Right lobe of liver (tissue), 4 donors: ENCODE results near the gene TMEM52.

Experiments
- POLR2A ChIP-seq: fragments of 450-650 bp; IDR thresholded peaks from one replicate; pipeline ENCODE4 v1.6.1; 2017; ENCODE audit warnings: antibody characterized with exemption, mild to moderate bottlenecking
- TF ChIP-seq, protein P1 (sequence below), 4 donors: fragments of 200-600 bp in 3 of 4; fragments of 450-650 bp in 1 of 4; IDR thresholded peaks; one replicate each; pipeline versions ENCODE4 v1.5.1 to v1.8.0; 2016 to 2022; ENCODE audit warnings: antibody characterized with exemption in 4 of 4, mild to moderate bottlenecking in 2 of 4
- donor health status: DM: no; HTN: no; CAD: no.
- donor health status: DM: no; HTN: no; CAD: no.
- donor health status: DM: no; HTN: yes; CAD: no.

DNA sequence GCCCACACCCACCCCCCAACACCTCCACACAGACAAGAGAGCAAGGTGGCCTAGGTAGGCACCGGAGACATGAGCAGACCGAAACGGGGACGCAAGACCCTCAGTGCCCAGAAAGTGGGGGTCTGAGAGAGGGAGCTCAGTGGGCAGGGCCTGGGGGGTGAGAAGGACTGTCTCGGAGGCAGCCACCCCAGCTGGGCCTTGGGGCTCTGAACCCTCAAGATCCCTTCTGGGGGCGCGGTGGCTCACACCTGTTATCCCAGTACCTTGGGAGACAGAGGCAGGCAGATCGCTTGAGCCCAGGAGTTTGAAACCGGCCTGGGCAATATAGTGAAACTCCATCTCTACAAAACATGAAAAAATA lies 19.1 kb downstream of the TMEM52 start:
- TF ChIP-seq, protein P1, sequence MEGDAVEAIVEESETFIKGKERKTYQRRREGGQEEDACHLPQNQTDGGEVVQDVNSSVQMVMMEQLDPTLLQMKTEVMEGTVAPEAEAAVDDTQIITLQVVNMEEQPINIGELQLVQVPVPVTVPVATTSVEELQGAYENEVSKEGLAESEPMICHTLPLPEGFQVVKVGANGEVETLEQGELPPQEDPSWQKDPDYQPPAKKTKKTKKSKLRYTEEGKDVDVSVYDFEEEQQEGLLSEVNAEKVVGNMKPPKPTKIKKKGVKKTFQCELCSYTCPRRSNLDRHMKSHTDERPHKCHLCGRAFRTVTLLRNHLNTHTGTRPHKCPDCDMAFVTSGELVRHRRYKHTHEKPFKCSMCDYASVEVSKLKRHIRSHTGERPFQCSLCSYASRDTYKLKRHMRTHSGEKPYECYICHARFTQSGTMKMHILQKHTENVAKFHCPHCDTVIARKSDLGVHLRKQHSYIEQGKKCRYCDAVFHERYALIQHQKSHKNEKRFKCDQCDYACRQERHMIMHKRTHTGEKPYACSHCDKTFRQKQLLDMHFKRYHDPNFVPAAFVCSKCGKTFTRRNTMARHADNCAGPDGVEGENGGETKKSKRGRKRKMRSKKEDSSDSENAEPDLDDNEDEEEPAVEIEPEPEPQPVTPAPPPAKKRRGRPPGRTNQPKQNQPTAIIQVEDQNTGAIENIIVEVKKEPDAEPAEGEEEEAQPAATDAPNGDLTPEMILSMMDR (IDR thresholded peaks at IDR 0.05), result no peak
- TF ChIP-seq POLR2A, result no peak
